ENCODE results near the gene NRXN3.

NRXN3 gene

GRCh38 chr14:79721399-79722084 lies 1551.4 kb downstream of the NRXN3 start:
- H3K9ac ChIP-seq (ENCODE audit: low read length) = no peak overlapping the region
- no peak overlapping the region for H3K27ac ChIP-seq (ENCODE audit: low read depth, low read length)

DNA sequence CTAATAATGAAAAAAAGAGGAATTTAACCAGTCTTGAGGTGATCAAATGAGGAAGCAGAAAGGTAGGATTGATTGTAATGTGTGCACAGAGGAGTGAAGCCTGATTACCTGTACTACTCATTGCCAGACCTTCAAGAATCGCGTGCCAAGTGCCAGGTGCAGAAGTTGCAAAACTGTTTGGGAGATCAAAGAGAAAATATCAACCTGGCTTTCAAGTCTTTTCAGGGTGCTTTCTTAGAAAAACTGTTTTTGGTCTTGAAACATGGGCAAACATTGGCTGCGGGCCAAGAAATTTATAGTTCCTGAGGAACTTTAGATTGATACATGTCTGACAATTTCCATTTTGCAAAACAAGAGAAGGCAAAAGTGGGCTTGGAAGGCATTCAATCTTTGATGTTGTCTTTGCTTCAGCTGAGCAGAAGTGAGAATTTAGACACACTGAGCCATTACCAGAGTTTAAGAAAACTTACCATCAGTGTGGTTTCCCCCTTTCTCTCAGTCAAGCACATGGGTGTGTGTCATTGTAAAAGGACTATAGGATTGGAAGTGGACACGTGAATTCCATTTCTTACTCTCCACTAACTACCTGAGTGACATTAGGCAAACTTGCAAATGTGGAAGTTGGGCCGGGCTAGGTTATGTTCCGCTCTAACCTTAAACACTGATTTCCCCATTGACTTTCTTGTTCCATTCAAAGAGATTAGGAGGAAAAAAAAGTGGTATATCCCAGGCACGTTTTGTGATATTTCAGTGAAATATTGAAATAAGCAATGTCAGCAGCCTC lies 1555.0 kb downstream of the NRXN3 start:
- Histone ChIP-seq H3K9ac (ENCODE audit: low read length) (no peak overlapping the region), H3K4me3 (ENCODE audit: low read length) (no peak overlapping the region), H3K27ac (ENCODE audit: low read depth, low read length) (no peak overlapping the region), H3K36me3 (ENCODE audit: control insufficient read depth, insufficient read depth, low read length) (no peaks in the 10 kb centered on the region), H3K4me1 (ENCODE audit: control insufficient read depth, insufficient read depth, low read length) (no peaks in the 10 kb centered on the region), H3K27me3 (ENCODE audit: control insufficient read depth, insufficient read depth, low read length) (no peaks in the 10 kb centered on the region)

More at GRCh38 chr14:79721399-79722084, 1551.4 kb downstream of the NRXN3 start:
- Histone ChIP-seq H3K27me3 (ENCODE audit: control insufficient read depth, insufficient read depth, low read length) (no peaks in the 10 kb centered on the region), H3K36me3 (ENCODE audit: control insufficient read depth, insufficient read depth, low read length) (no peaks in the 10 kb centered on the region), H3K4me3 (ENCODE audit: low read length) (no peak overlapping the region), H3K4me1 (ENCODE audit: control insufficient read depth, insufficient read depth, low read length) (no peaks in the 10 kb centered on the region)

DNA sequence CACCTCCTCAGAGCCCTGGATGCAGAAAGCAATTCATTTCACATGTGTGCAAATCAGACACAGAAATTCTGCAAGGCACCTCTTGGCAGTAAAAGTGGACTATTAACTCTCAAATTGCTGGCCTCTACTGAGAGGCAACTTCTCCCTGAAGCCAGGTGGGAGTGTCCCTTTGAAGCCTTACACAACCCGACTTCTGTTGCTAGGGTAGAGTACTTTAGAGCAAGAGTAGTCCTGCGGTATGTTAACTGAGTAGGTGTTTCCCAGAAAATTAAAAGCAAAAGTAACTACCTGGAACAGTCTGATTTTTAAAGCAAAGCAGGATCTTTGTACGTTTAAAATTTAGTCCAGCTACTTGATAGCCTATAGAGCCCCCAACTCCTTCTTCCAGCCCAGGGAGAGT lies 1557.7 kb downstream of the NRXN3 start:
- H3K9ac ChIP-seq (ENCODE audit: low read length) = no peak overlapping the region
- no peaks in the 10 kb centered on the region for H3K4me1 ChIP-seq (ENCODE audit: control insufficient read depth, insufficient read depth, low read length)

DNA sequence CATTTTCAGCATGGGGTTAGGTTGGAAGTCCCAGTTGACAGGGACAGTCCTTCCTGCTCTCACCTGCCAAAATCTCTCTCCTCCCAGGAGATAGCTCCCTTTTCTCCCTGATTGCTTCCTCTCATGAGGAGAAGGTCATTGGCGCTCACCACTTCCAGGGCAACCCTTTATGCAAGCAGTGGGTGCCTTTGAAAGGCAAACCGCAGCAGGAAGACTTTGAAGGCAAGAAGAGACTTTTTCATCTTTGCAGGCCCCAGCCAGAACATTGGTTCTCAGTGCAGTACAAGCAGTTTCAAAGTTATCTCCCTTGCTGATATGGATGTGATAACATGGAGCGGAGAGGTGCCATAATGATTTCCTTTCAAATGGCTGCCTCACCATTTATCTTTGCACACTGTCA lies 1558.2 kb downstream of the NRXN3 start:
- Histone ChIP-seq H3K9ac (ENCODE audit: low read length) (no peak overlapping the region), H3K27ac (ENCODE audit: low read depth, low read length) (no peak overlapping the region), H3K4me1 (ENCODE audit: control insufficient read depth, insufficient read depth, low read length) (no peaks in the 10 kb centered on the region), H3K27me3 (ENCODE audit: control insufficient read depth, insufficient read depth, low read length) (no peaks in the 10 kb centered on the region), H3K36me3 (ENCODE audit: control insufficient read depth, insufficient read depth, low read length) (no peaks in the 10 kb centered on the region), H3K4me3 (ENCODE audit: low read length) (no peak overlapping the region)

More for the DNA sequence above, 1557.7 kb downstream of the NRXN3 start:
- Histone ChIP-seq H3K27me3 (ENCODE audit: control insufficient read depth, insufficient read depth, low read length) (no peaks in the 10 kb centered on the region), H3K4me3 (ENCODE audit: low read length) (no peak overlapping the region), H3K27ac (ENCODE audit: low read depth, low read length) (no peak overlapping the region), H3K36me3 (ENCODE audit: control insufficient read depth, insufficient read depth, low read length) (no peaks in the 10 kb centered on the region)

- Histone ChIP-seq H3K4me1 (ENCODE audit: control insufficient read depth, insufficient read depth, low read length) (no peaks in the 10 kb centered on the region), H3K36me3 (ENCODE audit: control insufficient read depth, insufficient read depth, low read length) (no peaks in the 10 kb centered on the region), H3K4me3 (ENCODE audit: low read length) (no peak overlapping the region), H3K27me3 (ENCODE audit: control insufficient read depth, insufficient read depth, low read length) (no peaks in the 10 kb centered on the region), H3K9ac (ENCODE audit: low read length) (no peak overlapping the region), H3K27ac (ENCODE audit: low read depth, low read length) (no peak overlapping the region)
These were observed 1559.6 kb downstream of the NRXN3 start for GRCh38 chr14:79729731-79730130.

GRCh38 chr14:79730196-79730595 lies 1560.0 kb downstream of the NRXN3 start:
- Histone ChIP-seq H3K27ac (ENCODE audit: low read depth, low read length) (no peak overlapping the region), H3K4me1 (ENCODE audit: control insufficient read depth, insufficient read depth, low read length) (no peaks in the 10 kb centered on the region), H3K9ac (ENCODE audit: low read length) (no peak overlapping the region), H3K27me3 (ENCODE audit: control insufficient read depth, insufficient read depth, low read length) (no peaks in the 10 kb centered on the region), H3K4me3 (ENCODE audit: low read length) (no peak overlapping the region), H3K36me3 (ENCODE audit: control insufficient read depth, insufficient read depth, low read length) (no peaks in the 10 kb centered on the region)

DNA sequence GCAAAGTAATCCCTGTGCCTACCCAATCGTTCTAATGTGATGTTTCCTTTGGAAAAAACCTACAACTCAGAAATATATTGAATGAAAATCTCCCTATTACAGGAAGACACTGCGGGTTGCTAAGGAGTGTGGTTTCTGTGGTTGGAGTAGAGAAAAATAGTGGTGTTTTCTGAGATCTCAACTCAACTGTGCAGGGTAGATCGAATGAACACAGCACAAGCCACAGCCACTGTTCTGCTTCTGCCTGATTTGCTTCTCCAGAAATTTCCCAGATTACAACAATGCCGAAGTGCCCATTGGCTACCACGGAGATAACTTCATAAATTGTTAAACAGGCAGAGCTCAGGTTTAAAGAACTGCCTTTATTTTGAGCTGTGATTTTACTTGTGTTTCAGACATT lies 1560.8 kb downstream of the NRXN3 start:
- no peak overlapping the region for H3K4me3 ChIP-seq (ENCODE audit: low read length)
- H3K4me1 ChIP-seq (ENCODE audit: control insufficient read depth, insufficient read depth, low read length) = no peaks in the 10 kb centered on the region
- H3K27me3 ChIP-seq (ENCODE audit: control insufficient read depth, insufficient read depth, low read length) = no peaks in the 10 kb centered on the region

GRCh38 chr14:79732911-79733655 lies 1562.9 kb downstream of the NRXN3 start:
- H3K27me3 ChIP-seq (ENCODE audit: control insufficient read depth, insufficient read depth, low read length) = no peaks in the 10 kb centered on the region
- no peaks in the 10 kb centered on the region for H3K4me1 ChIP-seq (ENCODE audit: control insufficient read depth, insufficient read depth, low read length)
- H3K27ac ChIP-seq (ENCODE audit: low read depth, low read length) = no peak overlapping the region
- H3K9ac ChIP-seq (ENCODE audit: low read length) = no peak overlapping the region
- H3K36me3 ChIP-seq (ENCODE audit: control insufficient read depth, insufficient read depth, low read length) = no peaks in the 10 kb centered on the region
- no peak overlapping the region for H3K4me3 ChIP-seq (ENCODE audit: low read length)

More for the DNA sequence above, 1560.8 kb downstream of the NRXN3 start:
- Histone ChIP-seq H3K36me3 (ENCODE audit: control insufficient read depth, insufficient read depth, low read length) (no peaks in the 10 kb centered on the region), H3K27ac (ENCODE audit: low read depth, low read length) (no peak overlapping the region), H3K9ac (ENCODE audit: low read length) (no peak overlapping the region)

DNA sequence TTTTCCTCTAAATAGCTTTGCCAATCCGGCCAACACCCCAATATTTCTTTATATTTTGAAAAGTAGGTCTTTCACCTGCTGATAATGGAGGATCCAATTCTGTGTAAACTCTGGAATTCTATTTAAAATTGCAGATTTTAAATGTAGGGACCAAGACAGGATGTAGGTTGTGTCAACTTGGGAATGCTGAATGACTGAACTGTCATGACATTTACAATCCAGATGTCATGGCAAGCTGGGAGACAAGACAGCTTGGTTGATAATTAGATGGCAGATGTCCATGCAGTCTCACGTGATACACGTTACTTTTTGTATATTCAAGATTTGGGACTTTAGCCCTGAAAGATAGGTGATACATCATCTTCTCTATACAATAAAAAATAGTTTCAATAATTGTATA lies 1564.0 kb downstream of the NRXN3 start:
- no peaks in the 10 kb centered on the region for H3K4me1 ChIP-seq (ENCODE audit: control insufficient read depth, insufficient read depth, low read length)
- H3K4me3 ChIP-seq (ENCODE audit: low read length) = no peak overlapping the region
- H3K27me3 ChIP-seq (ENCODE audit: control insufficient read depth, insufficient read depth, low read length) = no peaks in the 10 kb centered on the region
- H3K9ac ChIP-seq (ENCODE audit: low read length) = no peak overlapping the region
- no peaks in the 10 kb centered on the region for H3K36me3 ChIP-seq (ENCODE audit: control insufficient read depth, insufficient read depth, low read length)
- no peak overlapping the region for H3K27ac ChIP-seq (ENCODE audit: low read depth, low read length)

DNA sequence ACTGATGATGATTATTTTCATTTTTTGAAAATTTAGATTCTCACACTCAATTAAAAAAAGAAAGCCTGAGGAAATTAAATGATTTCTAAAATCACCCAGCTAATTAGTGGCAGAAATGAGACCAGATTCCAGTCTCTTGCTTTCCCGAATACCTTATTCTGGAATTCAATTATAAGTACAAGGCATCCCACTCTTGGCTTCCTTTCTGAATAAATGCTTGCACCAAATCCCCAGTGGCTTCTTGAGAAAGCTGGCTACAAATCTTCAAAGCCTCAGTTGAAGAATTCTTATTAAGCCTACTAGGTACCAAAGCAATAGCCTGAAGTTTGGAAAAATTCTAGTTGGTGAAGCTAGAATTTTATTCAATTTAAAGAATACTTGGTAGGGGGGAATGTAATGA lies 1564.5 kb downstream of the NRXN3 start:
- no peak overlapping the region for H3K27ac ChIP-seq (ENCODE audit: low read depth, low read length)
- no peaks in the 10 kb centered on the region for H3K27me3 ChIP-seq (ENCODE audit: control insufficient read depth, insufficient read depth, low read length)
- H3K4me3 ChIP-seq (ENCODE audit: low read length) = no peak overlapping the region
- H3K4me1 ChIP-seq (ENCODE audit: control insufficient read depth, insufficient read depth, low read length) = no peaks in the 10 kb centered on the region
- H3K36me3 ChIP-seq (ENCODE audit: control insufficient read depth, insufficient read depth, low read length) = no peaks in the 10 kb centered on the region
- H3K9ac ChIP-seq (ENCODE audit: low read length) = no peak overlapping the region

GRCh38 chr14:79735121-79735520 lies 1564.9 kb downstream of the NRXN3 start:
- Histone ChIP-seq H3K9ac (ENCODE audit: low read length) (no peak overlapping the region), H3K27ac (ENCODE audit: low read depth, low read length) (no peak overlapping the region), H3K4me3 (ENCODE audit: low read length) (no peak overlapping the region), H3K27me3 (ENCODE audit: control insufficient read depth, insufficient read depth, low read length) (no peaks in the 10 kb centered on the region), H3K36me3 (ENCODE audit: control insufficient read depth, insufficient read depth, low read length) (no peaks in the 10 kb centered on the region), H3K4me1 (ENCODE audit: control insufficient read depth, insufficient read depth, low read length) (no peaks in the 10 kb centered on the region)

DNA sequence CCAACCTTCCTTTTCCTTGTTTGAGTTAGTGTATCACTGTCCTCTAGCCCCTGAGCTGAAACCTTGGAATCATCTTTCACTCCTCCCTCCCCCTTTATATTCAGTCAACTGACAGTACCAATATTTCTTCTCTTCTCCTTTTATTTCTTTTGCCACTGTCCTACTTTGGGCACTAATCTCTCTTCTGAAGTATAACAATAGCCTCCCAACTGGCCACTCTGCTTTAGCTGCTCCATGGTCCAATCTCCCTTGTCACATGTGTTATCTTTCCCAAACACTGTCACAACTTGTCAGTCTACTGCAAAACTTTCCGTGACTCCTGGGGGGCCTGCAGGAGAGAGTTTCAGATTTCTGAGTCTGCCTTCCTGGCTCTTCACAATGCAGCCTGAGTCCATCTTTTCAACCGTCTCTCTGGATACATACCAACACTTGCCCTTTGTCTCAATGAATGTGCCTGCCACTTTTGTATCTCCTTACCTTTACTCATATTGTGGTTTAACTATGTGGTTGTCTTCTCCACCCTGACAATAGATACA lies 1570.0 kb downstream of the NRXN3 start:
- no peaks in the 10 kb centered on the region for H3K4me1 ChIP-seq (ENCODE audit: control insufficient read depth, insufficient read depth, low read length)
- no peak overlapping the region for H3K27ac ChIP-seq (ENCODE audit: low read depth, low read length)
- H3K36me3 ChIP-seq (ENCODE audit: control insufficient read depth, insufficient read depth, low read length) = no peaks in the 10 kb centered on the region
- no peak overlapping the region for H3K9ac ChIP-seq (ENCODE audit: low read length)
- H3K27me3 ChIP-seq (ENCODE audit: control insufficient read depth, insufficient read depth, low read length) = no peaks in the 10 kb centered on the region
- no peak overlapping the region for H3K4me3 ChIP-seq (ENCODE audit: low read length)
